K562 (cell line): ENCODE data around the gene NCDN. TPM values are rescaled to one million over a fixed set of nuclear protein-coding genes. Genes with fewer than 3 reads are reported as not detected.

Experiments used
- polyA plus RNA-seq, 8 experiments: library from polyadenylated mRNA; depleted of rRNA in 4 of 8; stranded (reverse) in 5 of 8; unstranded in 3 of 8; fragments of >200 nt; fragmentation: Nextera tagmentation in 2 of 8; fragmentation: Illumina TruSeq in 1 of 8; extraction: Ambion mirVana in 2 of 8; extraction: Trizol in 1 of 8; gene quantifications; 2 replicates each; pipeline versions ENCODE4 v1.2.1 to v1.2.3, GENCODE V29; 2011 to 2014; ENCODE audit warnings: inconsistent platforms in 1 of 8, missing spikeins in 1 of 8
- total RNA-seq, 7 experiments: library from RNA; depleted of rRNA in 6 of 7; stranded (reverse); fragments of >200 nt in 6 of 7; fragmentation: Illumina TruSeq in 2 of 7; extraction: Trizol in 2 of 7; gene quantifications; 2 replicates each; pipeline versions ENCODE4 v1.2.1 to v1.2.3, GENCODE V29; 2011 to 2021; ENCODE audit warnings: low replicate concordance in 1 of 7

NCDN gene
- total and polyA plus RNA-seq, 9 of the 15 experiments (the other 6 are each of a cell fraction or from before 2014, with no cell fraction given) = 1.9 to 35.1 (median 10.7) TPM

Other genes with a start within 250 kb of the NCDN start
- gene KIAA0319L, start 396 bp upstream of the NCDN start, total RNA-seq (2014; rRNA removed) = 22.7 and 26.9 TPM in 2 replicates
- gene KIAA0319L, start 396 bp upstream of the NCDN start, total RNA-seq (2014; rRNA removed; fragmentation: Illumina TruSeq; extraction: Trizol) = 29.3 and 30.2 TPM in 2 replicates
- 25.0 and 27.4 TPM in 2 replicates for gene KIAA0319L, start 396 bp upstream of the NCDN start, total RNA-seq (2015; rRNA removed; fragmentation: Illumina TruSeq; extraction: Trizol)
- gene KIAA0319L, start 396 bp upstream of the NCDN start, total RNA-seq (2021) = 32.7 and 33.2 TPM in 2 replicates
- gene KIAA0319L, start 396 bp upstream of the NCDN start, polyA plus RNA-seq (2011; rRNA removed) = 51.7 and 66.5 TPM in 2 replicates
- gene KIAA0319L, start 396 bp upstream of the NCDN start, polyA plus RNA-seq (2014; fragmentation: Illumina TruSeq; extraction: Trizol) = 32.2 and 40.1 TPM in 2 replicates
- gene KIAA0319L, start 396 bp upstream of the NCDN start, polyA plus RNA-seq (2014; fragmentation: Nextera tagmentation; extraction: Ambion mirVana) = 1 to 10 TPM; 2.4 to 5.9 TPM
- gene KIAA0319L, start 396 bp upstream of the NCDN start, polyA plus RNA-seq (2014; rRNA removed) = 23.4 and 28.5 TPM in 2 replicates
- gene TFAP2E, start 15.5 kb downstream of the NCDN start, total RNA-seq (2014; rRNA removed) = not detected in 2 replicates
- gene TFAP2E, start 15.5 kb downstream of the NCDN start, total RNA-seq (2014; rRNA removed; fragmentation: Illumina TruSeq; extraction: Trizol) = not detected in 2 replicates
- 0.11 TPM in 1 of 2 replicates, not detected in the other for gene TFAP2E, start 15.5 kb downstream of the NCDN start, total RNA-seq (2015; rRNA removed; fragmentation: Illumina TruSeq; extraction: Trizol)
- gene TFAP2E, start 15.5 kb downstream of the NCDN start, total RNA-seq (2021) = not detected in 2 replicates
- 0.07 and 0.11 TPM in 2 replicates for gene TFAP2E, start 15.5 kb downstream of the NCDN start, polyA plus RNA-seq (2011; rRNA removed)
- gene TFAP2E, start 15.5 kb downstream of the NCDN start, polyA plus RNA-seq (2014; fragmentation: Illumina TruSeq; extraction: Trizol) = not detected in 2 replicates
- gene TFAP2E, start 15.5 kb downstream of the NCDN start, polyA plus RNA-seq (2014; fragmentation: Nextera tagmentation; extraction: Ambion mirVana) = under 1 TPM; 0.03 to 0.06 TPM
- gene TFAP2E, start 15.5 kb downstream of the NCDN start, polyA plus RNA-seq (2014; rRNA removed) = 0.04 and 0.07 TPM in 2 replicates
- gene PSMB2, start 83.7 kb downstream of the NCDN start, total RNA-seq (2014; rRNA removed) = 71.7 and 103 TPM in 2 replicates
- gene PSMB2, start 83.7 kb downstream of the NCDN start, total RNA-seq (2014; rRNA removed; fragmentation: Illumina TruSeq; extraction: Trizol) = 144 and 145 TPM in 2 replicates
- 140 and 155 TPM in 2 replicates for gene PSMB2, start 83.7 kb downstream of the NCDN start, total RNA-seq (2015; rRNA removed; fragmentation: Illumina TruSeq; extraction: Trizol)
- gene PSMB2, start 83.7 kb downstream of the NCDN start, total RNA-seq (2021) = 231 and 235 TPM in 2 replicates
- 165 and 171 TPM in 2 replicates for gene PSMB2, start 83.7 kb downstream of the NCDN start, polyA plus RNA-seq (2011; rRNA removed)
- gene PSMB2, start 83.7 kb downstream of the NCDN start, polyA plus RNA-seq (2014; fragmentation: Illumina TruSeq; extraction: Trizol) = 283 and 321 TPM in 2 replicates
- gene PSMB2, start 83.7 kb downstream of the NCDN start, polyA plus RNA-seq (2014; fragmentation: Nextera tagmentation; extraction: Ambion mirVana) = 100 to 1,000 TPM; 499 to 543 TPM
- gene PSMB2, start 83.7 kb downstream of the NCDN start, polyA plus RNA-seq (2014; rRNA removed) = 150 and 162 TPM in 2 replicates
- gene C1orf216, start 161.1 kb downstream of the NCDN start, total RNA-seq (2014; rRNA removed) = 15.4 and 16.0 TPM in 2 replicates
- gene C1orf216, start 161.1 kb downstream of the NCDN start, total RNA-seq (2014; rRNA removed; fragmentation: Illumina TruSeq; extraction: Trizol) = 15.0 and 16.4 TPM in 2 replicates
- gene C1orf216, start 161.1 kb downstream of the NCDN start, total RNA-seq (2015; rRNA removed; fragmentation: Illumina TruSeq; extraction: Trizol) = 12.8 and 13.1 TPM in 2 replicates
- 15.1 and 19.0 TPM in 2 replicates for gene C1orf216, start 161.1 kb downstream of the NCDN start, total RNA-seq (2021)
- 20.8 and 25.1 TPM in 2 replicates for gene C1orf216, start 161.1 kb downstream of the NCDN start, polyA plus RNA-seq (2011; rRNA removed)
- 12.4 and 15.7 TPM in 2 replicates for gene C1orf216, start 161.1 kb downstream of the NCDN start, polyA plus RNA-seq (2014; fragmentation: Illumina TruSeq; extraction: Trizol)
- gene C1orf216, start 161.1 kb downstream of the NCDN start, polyA plus RNA-seq (2014; fragmentation: Nextera tagmentation; extraction: Ambion mirVana) = 1 to 10 TPM; 3.4 to 4.7 TPM
- 20.3 and 20.5 TPM in 2 replicates for gene C1orf216, start 161.1 kb downstream of the NCDN start, polyA plus RNA-seq (2014; rRNA removed)
- gene CLSPN, start 212.2 kb downstream of the NCDN start, total RNA-seq (2014; rRNA removed) = 42.7 and 48.9 TPM in 2 replicates
- 81.8 and 86.4 TPM in 2 replicates for gene CLSPN, start 212.2 kb downstream of the NCDN start, total RNA-seq (2014; rRNA removed; fragmentation: Illumina TruSeq; extraction: Trizol)
- gene CLSPN, start 212.2 kb downstream of the NCDN start, total RNA-seq (2015; rRNA removed; fragmentation: Illumina TruSeq; extraction: Trizol) = 88.4 and 98.5 TPM in 2 replicates
- 61.1 and 63.9 TPM in 2 replicates for gene CLSPN, start 212.2 kb downstream of the NCDN start, total RNA-seq (2021)
- gene CLSPN, start 212.2 kb downstream of the NCDN start, polyA plus RNA-seq (2011; rRNA removed) = 30.4 and 41.0 TPM in 2 replicates
- gene CLSPN, start 212.2 kb downstream of the NCDN start, polyA plus RNA-seq (2014; fragmentation: Illumina TruSeq; extraction: Trizol) = 60.2 and 65.7 TPM in 2 replicates
- 10 to 100 TPM; 23.1 to 27.0 TPM for gene CLSPN, start 212.2 kb downstream of the NCDN start, polyA plus RNA-seq (2014; fragmentation: Nextera tagmentation; extraction: Ambion mirVana)
- gene CLSPN, start 212.2 kb downstream of the NCDN start, polyA plus RNA-seq (2014; rRNA removed) = 49.2 and 49.6 TPM in 2 replicates